ENCODE data around the gene PKP4.
"Not testable (repeated sequence)": the region's sequence is repeated elsewhere in the genome, so short reads cannot be mapped to it uniquely, and the experiment has no call there.

The PKP4 gene

DNA sequence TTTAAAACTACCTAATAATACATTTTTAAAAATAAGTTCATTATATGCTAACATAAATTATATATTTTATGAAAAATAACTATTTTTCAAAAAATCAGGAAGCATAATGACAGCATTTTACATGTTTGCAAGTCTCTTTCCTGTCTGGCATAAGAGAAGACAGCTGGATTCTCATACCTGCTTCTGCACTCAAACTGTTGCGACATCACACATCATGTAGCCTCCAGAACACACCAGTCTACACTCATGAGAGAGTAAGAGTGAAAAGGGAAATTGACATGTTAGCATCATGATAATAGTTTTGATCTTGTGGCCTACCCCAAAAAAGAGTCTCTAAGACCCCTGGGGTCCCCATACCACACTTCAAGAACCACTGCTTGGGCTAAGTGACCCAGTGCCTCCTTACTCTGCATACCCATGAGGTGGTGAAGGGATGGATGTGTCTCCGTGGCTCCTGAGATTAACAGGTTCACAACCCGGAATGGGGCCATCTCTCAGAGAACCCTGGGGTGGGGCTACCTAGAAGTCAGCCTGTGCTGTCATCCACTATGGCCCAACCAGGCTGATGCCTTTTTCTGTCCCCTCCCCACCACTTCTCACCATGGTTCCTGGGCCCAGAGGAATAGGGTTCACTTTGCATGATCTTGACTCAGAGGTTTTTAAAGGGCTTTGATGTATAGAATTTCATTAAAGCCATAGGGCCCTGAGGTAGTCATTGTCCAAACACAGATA lies 235.8 kb downstream of the PKP4 start:
- no peak overlapping the region for H3K4me3 ChIP-seq (ENCODE audit: low read length)
- no peak for DNase-seq (ENCODE audit: low read depth, low spot score)

DNA sequence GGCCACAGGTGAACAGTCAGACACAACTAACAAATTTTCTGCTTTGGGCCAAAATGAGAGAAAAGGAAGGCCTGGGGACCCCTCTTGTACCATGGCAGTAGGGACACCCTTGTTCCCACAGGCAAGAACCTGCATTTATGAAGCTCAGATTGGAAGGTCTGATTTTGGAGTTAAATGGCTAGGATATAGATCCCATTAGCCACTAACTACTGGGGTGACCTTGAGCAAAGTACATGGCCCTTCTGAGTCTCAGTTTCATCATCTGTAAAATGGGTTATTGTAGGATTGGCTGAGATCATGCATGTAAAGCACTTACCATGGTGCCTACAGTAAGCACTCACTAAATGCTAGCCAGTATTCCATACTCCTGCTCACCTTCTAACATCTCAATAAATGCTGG lies 236.7 kb downstream of the PKP4 start:
- DNase-seq (ENCODE audit: low read depth, low spot score) = no peak
- H3K4me3 ChIP-seq (ENCODE audit: low read length) = no peak overlapping the region

DNA sequence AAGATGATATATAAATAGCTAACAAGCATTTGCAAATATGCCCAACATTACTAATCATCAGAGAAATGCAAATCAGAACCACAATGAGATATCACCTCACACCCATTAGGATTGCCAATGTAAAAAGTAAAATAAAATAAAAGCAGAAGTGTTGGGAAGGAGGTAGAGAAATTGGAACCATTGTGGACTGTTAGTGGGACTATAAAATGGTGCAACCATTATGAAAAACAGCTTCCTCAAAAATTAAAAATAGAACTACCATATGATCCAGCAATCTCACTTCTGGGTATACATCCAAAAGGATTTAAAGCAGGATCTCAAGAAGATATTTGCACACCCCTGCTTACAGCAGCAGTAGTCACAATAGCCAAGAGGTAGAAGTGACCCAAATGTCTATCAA lies 238.6 kb downstream of the PKP4 start:
- no peak for DNase-seq (ENCODE audit: low read depth, low spot score)
- no peak overlapping the region for H3K4me3 ChIP-seq (ENCODE audit: low read length)

DNA sequence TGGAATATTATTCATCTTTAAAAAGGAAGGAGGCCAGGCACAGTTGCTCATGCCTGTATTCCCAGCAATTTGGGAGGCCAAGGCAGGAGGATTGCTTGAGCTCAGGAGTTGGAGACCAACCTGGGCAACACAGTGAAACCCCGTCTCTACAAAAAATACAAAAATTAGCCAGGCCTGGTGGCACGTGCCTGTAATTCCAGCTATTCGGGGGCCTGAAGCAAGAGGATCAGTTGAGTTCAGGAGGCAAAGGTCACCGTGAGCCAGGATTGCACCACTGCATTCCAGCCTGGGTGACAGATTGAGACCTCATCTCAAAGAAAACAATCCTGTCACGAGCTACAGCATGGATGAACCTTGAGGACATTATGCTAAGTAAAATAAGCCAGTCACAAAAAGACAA lies 239.0 kb downstream of the PKP4 start:
- DNase-seq (ENCODE audit: low read depth, low spot score); H3K4me3 ChIP-seq (ENCODE audit: low read length): not testable (repeated sequence)

DNA sequence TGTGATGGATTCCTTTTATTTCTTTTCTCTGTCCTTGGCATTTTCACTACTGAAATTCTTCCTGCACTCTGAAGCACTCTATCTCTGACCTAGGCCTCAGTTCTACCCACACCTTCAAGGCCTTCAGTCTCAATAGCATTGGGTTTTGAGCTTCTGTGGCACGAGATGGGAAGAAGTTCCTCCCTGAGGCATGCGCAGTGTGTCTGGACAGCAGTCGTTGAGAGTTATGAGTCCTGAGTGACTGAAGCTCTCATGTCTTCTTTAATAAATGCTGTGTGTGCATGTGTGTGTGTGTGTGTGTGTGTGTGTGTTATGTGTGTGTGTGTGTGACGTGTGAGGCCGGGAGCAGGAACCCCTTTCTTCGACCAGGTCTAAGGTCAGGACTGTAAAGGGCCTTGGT lies 242.6 kb downstream of the PKP4 start:
- no peak overlapping the region for H3K4me3 ChIP-seq (ENCODE audit: low read length)
- DNase-seq (ENCODE audit: low read depth, low spot score) = no peak

DNA sequence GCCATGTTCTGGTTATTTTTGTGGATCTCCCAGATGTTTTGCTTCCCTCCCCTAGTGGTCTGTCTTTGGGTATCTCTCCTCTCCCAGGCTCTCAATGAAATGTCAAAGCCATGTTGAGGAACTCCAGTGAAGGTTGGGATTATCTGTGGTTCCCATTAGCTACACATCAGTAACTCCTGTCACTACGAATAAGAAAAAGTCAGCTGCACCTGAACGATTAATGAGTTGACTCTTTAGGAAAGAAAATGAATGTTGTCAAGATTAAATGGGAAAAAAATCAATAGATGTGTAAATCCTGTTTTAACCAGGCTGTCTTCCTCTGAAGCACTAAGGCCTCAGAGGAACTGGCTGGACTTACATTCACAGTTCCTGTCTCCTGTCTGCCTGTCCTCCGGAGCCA lies 244.3 kb downstream of the PKP4 start:
- H3K4me3 ChIP-seq (ENCODE audit: low read length) = no peak overlapping the region
- DNase-seq (ENCODE audit: low read depth, low spot score) = no peak

DNA sequence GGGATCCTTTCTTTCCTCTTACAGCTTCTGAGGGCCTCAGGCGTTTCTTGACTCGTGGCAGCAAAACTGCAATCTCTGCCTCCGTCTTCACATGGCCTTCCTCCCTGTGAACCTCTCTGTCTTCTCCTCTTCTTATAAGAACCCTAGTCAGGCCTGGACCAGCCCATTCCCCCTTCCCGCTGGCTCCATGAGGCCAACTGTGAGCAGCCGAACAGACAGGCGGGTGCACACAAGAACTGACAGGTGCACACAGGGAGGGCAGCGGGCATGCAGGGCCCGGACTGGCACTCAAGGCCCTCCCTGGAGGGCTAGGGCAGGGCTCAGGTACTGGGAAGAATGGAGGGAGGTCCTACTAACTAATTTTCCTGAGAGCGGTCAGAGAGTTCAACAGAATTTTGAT lies 246.0 kb downstream of the PKP4 start:
- no peak for DNase-seq (ENCODE audit: low read depth, low spot score)
- no peak overlapping the region for H3K4me3 ChIP-seq (ENCODE audit: low read length)

DNA sequence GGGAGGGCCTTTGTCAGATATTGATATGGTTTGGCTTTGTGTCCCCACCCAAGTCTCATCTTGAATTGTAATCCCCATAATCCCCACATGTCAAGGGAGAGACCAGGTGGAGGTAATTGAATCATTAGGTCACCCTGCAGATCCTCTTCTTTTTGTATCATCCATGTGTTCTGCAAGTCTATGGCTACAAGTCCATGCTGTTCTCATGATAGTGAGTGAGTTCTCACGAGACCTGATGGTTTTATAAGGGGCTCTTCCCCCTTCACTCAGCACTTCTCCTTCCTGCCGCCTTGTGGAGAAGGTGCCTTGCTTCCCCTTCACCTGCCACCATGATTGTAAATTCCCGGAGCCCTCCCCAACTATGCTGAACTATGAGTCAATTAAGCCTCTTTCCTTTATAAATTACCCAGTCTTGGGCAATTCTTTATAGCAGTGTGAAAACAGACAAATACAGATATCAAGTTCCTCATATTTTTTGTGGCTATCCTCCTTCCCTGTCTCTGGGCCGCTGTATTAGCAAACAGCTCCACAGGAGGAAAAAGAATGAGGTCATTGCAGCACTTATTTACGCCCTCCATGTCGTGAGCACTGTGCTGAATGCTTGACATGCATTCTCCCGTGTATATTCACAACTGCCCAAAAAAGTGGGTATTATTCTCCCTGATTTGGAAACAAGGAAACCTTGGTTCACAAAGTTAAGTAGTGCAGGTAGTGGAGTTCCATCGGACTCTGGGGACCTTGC lies 248.1 kb downstream of the PKP4 start:
- DNase-seq (ENCODE audit: low read depth, low spot score); H3K4me3 ChIP-seq (ENCODE audit: low read length): not testable (repeated sequence)

DNA sequence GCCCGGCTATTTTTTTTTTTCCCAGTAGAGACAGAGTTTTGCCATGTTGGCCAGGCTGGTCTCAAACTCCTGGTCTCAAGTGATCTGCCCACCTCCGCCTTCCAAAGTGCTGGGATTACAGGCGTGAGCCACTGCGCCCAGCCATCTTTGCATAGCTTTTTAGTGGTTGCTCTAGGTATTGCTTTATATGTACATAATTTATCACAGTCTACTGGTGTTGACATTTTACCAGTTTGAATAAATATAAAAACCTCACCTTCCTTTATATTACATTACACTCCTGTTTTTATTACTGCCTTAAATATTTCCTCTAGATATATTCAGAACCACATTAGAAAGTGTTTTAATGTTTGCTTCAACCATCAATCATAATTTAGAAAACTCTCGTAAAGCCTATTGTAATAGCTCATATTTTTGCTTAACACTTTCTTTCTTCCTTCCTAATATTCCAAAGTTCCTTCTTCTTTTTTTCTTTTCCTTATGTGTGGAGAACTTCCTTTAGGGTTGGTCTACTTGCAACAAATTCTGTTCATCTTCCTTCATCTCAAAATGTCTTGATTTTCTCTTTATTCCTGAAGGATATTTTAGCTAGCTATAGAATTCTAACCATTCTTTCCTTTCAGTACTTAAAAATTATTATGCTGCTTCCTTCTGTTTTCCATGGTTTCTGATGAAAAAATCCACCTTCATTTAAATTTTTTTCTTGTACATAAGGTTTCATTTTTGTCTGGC lies 256.2 kb downstream of the PKP4 start:
- H3K4me3 ChIP-seq (ENCODE audit: low read length) = no peak overlapping the region
- no peak for DNase-seq (ENCODE audit: low read depth, low spot score)

DNA sequence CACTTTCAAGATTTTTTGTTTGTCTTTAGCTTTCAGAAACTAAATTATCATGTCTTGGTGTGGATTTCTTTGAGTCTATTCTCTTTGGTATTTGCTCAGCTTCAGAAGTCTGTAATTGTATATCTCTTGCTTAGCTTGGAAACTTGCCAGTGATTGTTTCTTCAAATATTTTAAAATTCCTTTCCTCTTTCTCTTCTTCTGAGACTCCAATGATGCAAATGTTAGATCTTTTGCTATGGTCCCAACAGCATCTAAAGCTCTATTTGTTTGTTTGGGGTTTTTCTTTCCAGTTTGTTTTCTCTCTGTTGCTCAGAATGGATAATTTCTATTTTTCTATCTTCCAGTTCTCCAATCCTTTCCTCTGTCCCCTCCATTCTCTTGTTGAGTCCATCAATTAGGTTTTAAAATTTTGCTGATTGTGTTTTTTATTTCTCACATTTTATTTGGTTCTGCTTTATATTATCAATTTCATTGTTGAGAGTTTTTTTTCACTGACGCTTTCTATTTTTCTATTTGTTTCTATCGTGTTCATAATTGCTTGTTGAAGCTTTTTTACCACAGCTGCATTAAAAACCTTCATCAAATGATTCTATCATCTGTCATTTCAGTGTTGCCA lies 256.9 kb downstream of the PKP4 start:
- H3K4me3 ChIP-seq (ENCODE audit: low read length) = no peak overlapping the region
- no peak for DNase-seq (ENCODE audit: low read depth, low spot score)

DNA sequence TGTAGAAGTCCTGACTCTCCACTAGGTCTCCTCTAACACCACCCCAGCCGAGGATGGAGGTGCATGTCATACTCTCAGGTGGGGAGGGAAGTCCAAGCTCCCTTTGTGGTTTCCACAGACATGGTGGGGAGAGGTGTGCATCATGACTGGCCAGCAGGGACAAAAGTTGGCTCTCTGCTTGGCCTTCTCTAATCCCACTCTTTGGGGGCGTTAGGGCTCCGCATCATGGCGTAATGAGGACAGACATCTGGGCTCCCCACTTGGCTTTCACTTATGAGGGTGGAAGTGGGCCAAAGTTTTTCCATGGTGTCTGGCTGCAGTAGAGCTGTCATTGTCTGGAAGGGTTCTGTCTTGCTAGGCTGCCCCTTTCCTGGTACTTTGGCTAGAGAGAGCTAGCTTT lies 257.7 kb downstream of the PKP4 start:
- no peak overlapping the region for H3K4me3 ChIP-seq (ENCODE audit: low read length)
- DNase-seq (ENCODE audit: low read depth, low spot score) = no peak

DNA sequence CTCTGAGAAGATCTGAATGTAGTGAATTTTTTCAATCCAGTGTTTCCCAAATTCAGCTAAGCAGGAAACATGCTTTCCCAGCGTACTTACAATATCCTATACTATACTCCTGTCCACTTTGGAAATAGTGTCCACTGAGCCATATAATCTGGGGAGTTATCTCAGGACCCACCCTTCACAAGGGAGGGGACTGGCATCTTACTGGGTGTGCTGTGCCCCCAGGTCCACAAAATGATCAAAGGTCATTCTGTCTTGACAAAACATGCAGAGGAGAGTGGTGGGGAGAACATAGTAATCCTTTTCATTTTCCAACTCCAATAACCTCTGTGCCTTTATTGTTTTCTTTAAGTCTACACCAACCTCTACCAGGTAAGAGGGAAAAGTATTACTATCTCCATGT lies 258.6 kb downstream of the PKP4 start:
- H3K4me3 ChIP-seq (ENCODE audit: low read length) = no peak overlapping the region
- no peak for DNase-seq (ENCODE audit: low read depth, low spot score)

DNA sequence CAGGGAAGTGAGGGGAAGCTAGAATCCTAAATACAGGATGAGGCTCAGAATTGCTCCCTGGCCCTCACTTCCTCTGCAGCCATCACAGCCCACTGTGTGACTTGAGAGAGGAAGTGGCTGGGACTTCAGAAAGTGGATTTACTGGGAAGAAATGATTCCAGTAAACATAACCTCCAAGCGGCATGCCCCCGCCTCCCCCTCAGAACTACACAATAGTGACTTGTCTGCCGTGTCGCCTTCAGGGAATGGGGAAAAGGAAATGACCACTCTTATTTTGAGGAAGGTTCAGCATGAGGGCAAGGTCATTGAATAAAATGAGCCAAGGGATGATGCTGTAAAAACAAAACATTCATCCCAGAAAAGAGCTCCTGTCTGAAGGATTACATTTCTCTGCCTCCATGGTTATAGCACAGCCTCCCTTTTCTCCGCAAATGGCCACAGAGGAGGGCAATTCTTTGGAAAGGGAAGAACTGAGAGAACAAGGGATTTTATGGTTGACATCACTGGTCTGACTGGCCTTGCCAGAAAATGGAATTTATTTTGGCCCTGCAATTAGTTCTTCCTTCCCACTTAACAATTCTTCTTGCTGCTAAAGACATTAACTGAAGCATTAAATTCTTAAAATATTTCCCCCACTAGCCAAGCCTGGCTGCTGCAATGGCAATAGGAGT lies 259.5 kb downstream of the PKP4 start:
- H3K4me3 ChIP-seq (ENCODE audit: low read length) = no peak overlapping the region
- no peak for DNase-seq (ENCODE audit: low read depth, low spot score)

DNA sequence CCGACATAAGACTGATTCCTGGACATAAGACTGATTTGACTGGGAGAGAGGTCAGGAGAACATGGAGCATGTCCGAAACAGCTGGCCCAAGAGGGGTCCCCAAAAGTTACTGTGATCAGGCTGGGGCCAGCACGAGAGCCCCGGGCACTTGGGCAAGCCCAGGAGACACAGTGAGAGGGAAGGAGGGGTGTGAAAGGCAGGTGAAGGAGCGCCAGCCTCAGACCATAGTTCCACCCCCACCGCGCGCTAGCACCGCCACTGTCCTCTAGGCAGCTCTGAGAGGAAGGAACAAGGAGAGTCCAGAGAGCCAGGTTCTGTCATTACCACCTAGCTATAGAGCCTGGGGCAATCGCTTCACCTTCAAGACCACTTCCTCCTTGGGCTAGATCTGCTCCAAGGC lies 260.2 kb downstream of the PKP4 start:
- no peak for DNase-seq (ENCODE audit: low read depth, low spot score)
- H3K4me3 ChIP-seq (ENCODE audit: low read length) = no peak overlapping the region

DNA sequence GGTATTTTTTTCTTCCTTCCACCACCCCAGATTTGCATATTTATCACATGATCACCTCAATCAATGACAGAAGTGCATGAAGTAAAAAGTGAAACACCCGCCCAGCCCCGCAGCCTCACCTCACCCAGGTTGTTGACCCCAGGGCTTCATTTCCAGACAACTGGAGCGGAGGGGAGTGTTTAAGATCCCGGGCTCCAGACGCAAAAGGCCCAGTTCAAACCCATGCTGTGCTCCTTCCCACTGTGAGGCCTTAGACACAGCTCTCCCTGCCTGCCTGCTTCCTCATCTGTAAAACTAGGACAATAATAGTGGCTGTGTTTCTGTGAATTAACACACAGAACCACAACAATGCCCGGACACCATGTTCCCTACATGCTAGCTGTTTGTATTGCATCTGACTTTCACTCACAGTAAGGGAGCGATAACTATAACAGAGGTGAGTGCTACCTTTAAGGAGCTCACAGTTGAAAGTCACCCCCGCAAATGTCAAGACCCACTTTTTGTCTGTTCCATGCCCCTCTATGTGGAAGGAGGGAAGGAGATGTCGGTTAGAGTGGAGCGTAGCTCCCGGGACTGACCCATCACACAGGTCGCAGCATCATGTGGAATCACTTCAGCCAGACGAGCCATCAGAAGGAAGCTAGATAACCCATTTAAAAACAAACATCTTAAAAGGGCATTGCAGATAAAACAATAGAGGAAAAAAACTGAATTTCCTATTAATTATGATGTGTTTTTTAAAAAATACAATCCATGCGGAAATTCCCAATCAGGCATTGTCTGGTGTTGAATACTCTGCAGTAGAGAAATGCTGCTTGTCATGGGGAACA lies 260.8 kb downstream of the PKP4 start:
- no peak for DNase-seq (ENCODE audit: low read depth, low spot score)
- H3K4me3 ChIP-seq (ENCODE audit: low read length) = no peak overlapping the region

DNA sequence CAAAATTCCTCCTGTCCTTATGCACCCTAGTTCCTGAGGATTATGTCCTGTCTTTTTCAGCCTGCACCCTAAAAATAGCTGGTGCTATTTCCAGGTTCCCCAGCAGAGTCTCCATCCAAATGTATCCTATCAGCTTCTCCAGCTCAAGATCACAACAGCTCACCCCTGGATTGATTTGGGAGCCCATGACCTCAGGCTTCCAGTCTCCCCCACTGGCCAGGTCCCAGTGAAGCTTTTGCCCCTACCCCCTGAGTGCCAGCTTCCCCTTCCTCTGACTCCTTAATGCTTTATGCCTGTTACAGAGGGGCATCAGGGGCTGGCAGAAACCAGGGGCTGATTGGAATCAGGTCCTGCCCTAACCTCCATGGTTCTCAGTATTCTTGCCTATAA lies 261.4 kb downstream of the PKP4 start:
- H3K4me3 ChIP-seq (ENCODE audit: low read length) = no peak overlapping the region
- DNase-seq (ENCODE audit: low read depth, low spot score) = no peak

DNA sequence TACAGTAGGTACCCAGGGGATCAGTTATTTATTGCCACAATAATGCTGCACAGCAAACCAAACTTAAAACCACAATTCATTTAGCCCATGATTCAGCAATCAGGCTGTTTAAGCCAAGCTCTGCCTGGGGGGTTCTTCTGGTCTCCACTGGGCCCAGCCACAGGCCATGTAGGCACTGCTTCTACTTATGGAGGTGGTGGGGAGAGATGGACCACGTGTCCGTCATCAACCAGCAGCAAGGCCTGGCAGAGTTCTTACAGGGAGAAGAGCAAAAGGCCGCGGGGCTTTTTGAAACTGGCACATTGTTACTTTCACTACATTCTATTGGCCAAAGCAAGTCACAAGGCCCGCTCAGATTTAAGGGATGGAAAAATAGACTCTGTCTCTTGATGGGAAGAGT lies 262.1 kb downstream of the PKP4 start:
- DNase-seq (ENCODE audit: low read depth, low spot score) = no peak
- H3K4me3 ChIP-seq (ENCODE audit: low read length) = no peak overlapping the region

DNA sequence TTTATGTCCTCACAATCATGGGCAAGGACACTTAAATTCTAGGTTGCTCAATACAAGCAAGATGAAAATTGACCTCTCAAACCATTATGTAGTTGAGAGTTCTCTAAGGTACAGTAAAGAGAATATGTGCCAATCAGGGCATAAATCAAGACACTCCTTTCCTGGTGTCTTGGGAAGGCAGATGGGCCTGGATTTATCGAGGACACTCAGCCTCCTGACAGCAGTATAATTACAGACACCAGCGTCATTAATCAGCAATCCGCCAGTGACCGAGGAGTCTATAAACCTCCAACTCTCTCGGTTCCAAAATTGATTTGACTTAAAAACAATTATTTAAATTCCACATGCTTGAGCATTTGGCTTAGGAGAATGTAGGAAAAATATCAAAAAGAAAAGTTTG lies 262.7 kb downstream of the PKP4 start:
- no peak overlapping the region for H3K4me3 ChIP-seq (ENCODE audit: low read length)
- no peak for DNase-seq (ENCODE audit: low read depth, low spot score)

All from Jurkat, Clone E6-1 (cell line).